Dermis microvascular lymphatic vessel endothelial cell (primary cell): Measurements from ENCODE around the gene PRPF40B. TPM values are rescaled to one million over a fixed set of nuclear protein-coding genes. Genes with fewer than 3 reads are reported as not detected.
"Not testable (repeated sequence)": the region's sequence is repeated elsewhere in the genome, so short reads cannot be mapped to it uniquely, and the experiment has no call there.

Source experiments
- DNase-seq, 2 donors: peaks; one replicate each; pipeline versions ENCODE4 v3.0.0 to v3.0.0-alpha.2; 2010; ENCODE audit warnings: low read depth in 2 of 2
- total RNA-seq: library from RNA; depleted of rRNA; stranded (reverse); fragments of >200 nt; gene quantifications from 2 replicates; pipeline ENCODE4 v1.2.1, GENCODE V29; 2014

PRPF40B gene
- total RNA-seq, 1 donor from 2014 or later, result 1.8 TPM

DNA sequence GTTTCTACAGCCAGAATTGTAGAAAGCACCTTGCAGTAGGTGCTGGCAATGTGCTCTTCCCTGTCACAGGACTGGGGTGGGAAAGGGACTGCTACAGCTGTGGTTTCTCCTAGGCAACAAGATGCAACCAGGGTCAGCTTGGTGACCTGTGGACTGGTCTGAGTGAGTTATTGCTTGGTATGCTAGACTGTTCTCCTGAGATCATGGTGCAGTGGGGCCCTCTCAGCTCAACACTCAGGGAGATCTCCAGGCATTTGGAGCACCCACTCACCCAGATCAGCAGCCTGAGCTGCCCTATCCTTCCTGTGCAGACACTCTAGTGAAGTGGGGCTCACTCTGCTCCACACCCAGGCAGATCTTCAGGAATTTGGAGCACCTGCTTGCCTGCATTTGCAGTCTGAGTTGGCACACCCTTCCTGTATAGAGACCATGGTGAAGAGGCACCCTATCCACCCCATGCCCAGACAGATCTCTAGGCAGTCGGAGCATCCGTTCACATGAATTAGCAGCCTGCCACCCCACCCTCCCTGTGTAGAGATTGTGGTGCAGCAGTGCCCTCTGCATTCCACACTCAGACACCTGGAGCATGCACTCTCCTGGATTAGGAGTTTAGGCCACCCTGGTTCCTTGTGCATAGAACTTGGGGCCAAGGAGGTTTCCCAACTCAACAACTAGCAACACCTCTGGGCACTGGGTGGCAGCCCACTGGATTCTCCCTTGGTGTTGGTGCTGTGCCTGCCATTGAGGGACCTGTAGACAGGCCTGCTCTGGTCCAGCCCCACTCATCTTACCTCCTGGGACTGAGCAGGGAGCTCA is 14.1 kb upstream of the PRPF40B start:
- no peak for DNase-seq

DNA sequence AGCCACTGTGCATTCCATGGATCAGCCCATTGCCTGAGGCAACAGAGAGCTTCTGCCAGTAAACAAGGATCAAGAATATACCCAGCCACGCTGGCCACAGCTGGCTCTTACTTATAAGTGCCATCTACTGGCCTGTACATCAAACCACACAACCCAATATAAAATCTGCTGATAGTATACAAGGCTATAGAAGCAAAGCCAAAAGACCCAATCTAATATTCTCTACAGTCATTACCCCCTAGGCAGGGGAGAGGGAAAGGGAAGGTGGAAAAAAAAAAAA is 13.5 kb upstream of the PRPF40B start:
- peak in 1 of 2 donors; percentile 20 for DNase-seq

DNA sequence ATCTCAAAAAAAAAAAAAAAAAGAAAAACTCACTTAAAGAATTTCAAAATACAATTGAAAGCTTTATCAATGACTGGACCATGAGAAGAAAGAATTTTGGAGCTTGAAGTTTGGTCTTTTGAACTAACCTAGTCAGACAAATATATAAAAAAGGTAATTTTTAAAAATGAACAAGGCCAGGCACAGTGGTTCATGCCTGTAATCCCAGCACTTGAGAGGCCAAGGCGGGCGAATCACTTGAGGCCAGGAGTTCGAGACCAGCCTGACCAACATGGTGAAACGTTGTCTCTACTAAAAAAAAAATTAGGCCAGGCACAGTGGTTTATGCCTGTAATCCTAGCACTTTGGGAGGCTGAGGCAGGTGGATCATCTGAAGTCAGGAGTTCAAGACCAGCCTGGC is 12.6 kb upstream of the PRPF40B start:
- not testable (repeated sequence) for DNase-seq

DNA sequence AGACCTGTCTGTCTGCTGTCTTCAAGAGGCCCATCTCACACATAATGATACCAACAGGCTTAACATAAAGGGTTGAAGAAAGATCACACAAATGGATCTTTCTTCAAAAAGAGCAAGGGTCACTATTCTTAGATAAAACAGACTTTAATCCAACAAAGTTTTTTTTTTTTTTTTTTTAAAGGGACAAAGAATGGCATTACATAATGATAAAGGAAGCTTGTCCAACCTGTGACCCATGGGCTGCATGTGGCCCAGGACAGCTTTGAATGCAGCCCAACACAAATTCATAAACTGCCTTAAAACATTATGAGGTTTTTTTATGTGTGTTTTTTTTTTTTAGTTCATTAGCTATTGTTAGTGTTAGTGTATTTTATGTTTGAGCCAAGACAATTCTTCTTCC is 11.2 kb upstream of the PRPF40B start:
- no peak for DNase-seq

DNA sequence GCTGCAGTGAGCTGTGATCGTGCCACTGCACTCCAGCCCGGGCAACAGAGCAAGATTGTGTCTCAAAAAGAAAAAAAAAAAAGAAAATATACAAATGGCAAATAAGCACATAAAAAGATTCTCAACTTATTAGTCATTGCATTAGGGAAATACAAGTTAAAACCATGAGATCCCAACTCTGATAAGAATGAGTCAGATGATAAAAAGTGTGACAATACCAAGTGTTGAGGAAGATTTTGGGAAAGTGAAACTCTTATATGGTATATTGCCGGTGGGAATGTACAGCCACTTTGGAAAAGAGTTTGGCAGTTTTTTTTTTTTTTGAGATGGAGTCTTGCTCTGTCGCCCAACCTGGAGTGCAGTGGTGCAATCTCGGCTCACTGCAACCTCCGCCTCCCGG is 7.6 kb upstream of the PRPF40B start:
- no peak for DNase-seq

DNA sequence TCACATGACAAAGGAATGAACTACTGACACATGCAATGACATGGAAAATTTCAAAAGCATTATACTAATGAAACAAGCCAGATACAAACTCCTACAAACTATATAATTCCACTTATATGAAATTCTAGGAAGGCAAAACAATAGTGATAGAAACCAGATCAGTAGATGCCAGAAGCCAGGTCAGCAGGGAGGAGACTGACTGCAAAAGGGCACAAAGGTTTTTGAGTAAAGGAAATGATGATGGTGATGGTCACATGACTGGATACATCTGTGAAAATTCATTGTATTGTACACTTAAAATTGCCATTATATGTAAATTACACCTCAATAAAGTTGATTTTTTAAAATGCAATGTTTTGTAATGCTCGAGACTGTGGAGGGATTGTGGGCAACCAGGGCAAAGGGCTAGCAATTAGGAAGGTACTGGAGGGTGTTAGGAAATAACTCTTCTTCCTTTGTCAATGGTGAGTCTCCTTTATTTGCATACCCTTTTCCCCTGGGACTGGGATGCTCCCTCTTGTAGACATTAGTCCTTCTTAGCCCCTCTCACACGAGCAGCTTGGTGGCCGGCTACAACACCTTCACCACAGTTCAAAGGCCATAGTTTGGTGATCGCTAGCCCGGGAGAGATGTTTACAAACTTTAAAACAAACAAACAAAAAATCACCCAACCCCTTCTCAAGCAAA is 6.7 kb upstream of the PRPF40B start:
- DNase-seq, result peak in 1 of 2 donors; percentile 71

DNA sequence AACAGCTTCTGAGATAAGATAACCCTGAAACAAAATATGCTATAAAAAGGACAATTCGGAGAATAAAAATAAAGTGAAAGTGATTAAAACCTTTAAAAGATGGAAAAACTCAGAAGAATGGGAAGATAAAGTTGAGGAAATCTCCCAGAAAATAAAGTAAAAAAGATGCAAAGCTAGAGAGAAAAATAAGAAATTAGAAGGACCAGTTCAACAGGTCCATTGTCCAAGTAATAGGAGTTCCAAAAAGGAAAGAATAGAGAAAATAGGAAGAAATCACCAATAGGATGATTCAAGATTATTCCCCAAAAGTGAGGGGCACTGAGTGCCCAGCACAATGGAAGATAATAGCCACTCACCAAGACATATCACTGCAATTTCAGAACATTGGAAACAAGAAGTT is 4.8 kb upstream of the PRPF40B start:
- DNase-seq, result no peak

DNA sequence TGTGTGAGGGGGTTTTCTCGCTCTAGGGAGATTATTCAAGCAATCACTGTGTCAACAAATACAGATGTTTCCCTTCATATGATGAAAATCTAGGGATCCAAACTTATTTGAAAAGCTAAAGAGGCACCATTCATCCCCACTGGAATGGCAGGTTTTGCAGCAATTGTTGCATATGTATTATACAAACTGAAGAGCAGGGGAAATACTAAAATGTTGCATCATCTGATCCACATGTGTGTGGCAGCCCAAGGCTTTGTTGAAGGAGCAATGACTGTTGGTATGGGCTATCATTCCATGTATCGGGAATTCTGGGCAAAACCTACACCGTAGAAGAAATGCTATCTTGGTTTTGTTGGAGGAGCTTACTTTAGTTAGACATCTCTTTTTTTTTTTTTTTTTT is 4.1 kb upstream of the PRPF40B start:
- no peak for DNase-seq

DNA sequence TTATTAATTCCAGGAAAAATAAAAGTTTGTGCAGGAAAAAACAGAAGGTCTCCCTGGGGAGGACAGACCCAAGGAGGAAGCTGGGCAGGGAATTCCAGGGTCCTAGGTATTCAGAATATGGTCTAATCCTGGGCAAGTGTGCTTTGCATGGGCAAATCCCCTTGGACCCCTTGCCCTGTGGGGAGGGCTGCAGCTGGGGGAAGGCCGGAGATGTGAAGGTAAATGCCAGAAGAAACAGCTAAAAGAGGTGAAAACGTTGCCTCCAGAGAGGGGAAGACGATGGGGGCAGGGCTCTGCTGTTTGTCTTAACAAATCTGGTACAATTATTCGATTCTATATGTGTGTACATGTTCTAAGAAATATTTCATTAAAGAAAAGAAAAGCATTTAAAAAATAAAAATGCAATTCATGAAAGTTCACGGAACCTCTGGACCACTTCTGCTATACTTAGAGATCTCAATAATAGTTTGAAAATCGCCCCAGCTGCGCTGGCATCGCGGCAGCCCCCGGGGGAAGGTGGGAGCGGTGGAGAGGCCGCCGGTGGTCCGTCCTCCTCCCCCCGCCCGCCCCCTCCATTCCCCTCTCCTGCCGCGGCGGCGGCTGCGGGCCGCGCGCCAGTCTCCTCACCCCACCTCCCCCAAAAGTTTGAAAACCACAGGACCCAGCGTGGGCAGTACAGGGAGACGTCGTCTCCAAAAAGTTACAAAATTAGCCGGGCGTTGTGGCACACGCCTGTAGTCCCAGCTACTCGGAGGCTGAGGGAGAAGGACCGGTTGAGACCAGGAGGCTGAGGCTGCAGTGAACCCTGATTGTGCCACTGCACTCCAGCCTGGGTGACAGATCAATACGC is 1.5 kb upstream of the PRPF40B start:
- no peak for DNase-seq

DNA sequence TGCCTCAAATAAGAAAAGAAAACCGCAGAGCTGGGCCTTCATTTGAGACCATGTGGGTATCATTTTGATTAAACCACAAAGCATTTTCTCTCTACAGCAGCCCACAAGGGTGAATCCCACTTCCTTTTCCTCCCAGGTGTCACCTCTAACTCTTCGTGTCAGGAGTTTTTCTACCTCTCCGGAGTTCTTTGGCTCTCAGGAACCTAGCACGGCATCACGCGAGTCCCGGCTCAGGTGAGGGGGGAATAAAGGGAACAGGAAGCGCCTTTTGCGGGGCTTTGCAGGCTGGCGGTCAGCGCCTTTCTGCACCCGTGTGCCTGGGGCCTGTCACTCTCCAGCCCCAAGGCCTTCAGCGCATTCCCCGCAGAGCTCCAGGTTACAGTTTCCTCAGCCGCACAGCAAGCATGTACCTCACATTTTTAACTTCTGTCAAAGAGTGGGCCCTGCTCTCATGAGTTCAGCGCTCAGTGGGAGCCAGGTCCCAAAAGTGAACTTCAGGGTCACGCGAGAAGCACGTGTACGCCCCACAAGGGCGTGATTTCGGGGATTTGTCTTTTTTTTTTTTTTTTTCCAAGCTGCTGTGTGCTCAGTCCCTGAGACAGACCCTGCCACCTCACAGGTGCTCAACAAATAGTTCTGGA is 740 bp upstream of the PRPF40B start:
- DNase-seq, result peak in 1 of 2 donors; percentile 24

DNA sequence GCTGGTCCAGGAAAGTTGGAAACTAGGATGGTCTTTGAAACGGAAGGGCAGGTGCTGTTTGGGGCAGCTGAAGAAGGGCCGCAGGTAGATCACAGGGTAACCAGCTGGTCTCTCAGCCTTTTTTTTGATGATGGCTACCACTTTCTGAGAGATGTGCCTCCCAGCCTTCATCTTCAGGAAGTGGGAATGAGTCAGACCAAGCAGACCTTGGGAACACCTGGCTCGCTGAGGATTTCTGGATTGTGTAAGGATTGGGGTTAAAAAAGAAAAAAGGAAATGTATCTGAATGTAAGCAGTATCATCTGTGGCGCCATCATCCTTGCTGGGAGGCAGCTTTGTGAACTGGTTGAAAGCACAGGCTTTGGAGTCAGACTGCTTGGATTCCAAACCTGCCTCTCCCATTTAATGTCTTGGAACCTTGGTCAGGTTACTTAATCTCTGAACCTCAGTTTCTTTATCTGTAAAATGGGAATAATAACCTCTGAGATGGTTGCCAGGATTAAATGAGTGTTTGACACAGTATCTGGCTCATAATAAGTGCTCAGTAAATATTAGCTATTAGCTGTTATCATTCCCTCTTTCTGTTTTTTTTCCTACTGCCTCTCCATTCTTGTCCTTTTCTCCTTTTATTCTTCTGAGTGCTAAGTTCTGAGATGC is 1.7 kb downstream of the PRPF40B start:
- DNase-seq, result peak in 1 of 2 donors; percentile 34

DNA sequence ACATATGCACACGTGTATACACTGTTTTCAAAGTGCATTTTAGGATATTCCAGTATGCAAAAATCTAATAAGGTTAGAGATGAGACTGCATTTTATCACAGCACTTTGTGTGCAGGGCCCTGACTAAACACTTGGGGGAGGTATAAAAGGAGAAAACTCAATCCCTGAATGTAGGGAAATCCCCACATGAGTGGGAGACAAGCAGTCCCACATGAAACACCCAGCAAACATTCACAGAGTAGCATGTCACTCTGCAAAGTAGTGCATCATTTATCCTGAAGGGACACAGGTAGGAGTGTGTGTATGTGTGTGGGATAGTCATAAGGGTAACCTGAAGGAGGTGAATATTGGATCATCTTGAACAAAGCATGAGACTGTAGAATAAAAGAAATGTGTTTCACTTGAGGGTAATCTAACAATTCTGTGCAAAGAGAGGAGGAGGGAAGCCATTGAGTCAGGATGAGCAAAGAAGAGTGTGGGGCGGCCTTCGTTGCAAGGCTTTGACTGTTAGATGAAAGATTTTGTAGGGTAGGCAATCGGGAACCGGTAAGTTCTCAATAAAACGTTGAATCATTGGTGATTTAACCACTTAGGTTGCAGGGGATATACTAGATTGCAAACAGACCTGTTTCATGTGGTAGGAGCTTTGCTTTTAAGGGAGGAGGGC is 2.9 kb downstream of the PRPF40B start:
- no peak for DNase-seq

DNA sequence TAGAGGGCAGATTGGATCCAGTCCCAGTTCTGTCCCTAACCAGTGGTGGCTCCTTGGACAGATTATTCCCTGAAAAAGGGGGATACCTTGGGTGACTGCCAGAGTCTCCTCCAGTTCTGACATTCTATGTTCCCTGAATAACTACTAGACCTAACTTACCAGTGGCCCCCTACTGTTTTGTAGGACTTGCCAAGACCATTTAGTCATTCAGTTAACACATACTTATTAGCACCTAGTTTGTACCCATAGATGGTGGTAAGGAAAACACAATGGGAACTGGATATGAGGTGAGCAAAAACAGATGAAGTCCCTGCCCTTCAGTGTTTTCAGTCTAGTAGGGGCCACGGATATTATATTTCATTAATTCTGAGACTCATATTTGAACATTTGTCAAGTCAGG is 3.5 kb downstream of the PRPF40B start:
- no peak for DNase-seq

DNA sequence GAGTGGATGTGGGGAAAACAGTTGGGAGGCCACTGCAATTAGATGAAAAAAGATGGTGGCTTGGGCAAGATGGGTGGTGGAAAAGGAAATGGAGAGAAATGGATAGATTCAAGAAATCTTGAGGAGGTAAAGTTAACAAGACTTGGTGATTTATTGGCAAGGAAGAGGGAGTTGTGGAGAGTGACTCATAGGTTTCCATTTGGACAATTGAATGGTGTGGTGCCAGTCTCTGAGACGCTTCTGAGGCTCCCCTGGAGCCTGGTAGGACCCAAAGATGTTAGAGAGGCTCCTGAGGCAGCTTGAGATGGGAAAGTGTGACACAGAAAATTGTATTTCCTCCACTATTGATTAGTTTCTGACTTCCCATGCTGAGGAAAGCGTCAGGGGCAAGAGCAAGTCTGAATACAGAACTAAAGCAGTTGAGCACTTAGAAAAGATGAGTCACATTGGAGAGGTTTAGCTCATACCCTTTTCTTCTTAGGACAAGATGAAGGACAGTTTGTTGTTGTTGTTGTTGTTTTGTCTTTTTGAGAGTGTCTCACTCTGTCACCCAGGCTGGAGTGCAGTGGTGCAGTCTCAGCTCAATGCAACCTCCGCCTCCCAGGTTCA is 4.5 kb downstream of the PRPF40B start:
- peak in 1 of 2 donors; percentile 45 for DNase-seq

DNA sequence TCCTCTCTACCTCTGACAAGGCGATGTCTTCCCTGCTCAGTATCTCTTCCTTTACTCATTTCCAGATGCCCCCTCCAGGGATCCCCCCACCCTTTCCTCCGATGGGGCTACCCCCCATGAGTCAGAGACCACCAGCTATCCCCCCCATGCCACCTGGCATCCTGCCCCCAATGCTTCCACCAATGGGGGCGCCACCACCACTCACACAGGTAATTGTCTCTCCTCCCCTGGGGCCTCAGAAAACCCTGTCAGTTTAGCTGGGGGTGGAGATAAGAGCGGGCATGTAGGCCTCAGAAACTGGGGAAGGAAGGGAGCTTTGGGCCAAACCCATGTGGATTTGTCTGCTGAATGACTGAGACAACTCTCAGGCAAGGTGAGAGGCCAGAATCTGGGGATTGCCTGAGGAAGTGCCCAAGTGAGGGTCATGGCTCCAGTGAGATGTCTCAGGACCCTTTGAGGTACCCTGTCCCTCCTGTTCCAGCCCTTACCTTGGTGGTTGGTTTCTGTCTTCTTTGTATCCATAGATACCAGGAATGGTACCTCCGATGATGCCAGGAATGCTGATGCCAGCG is 8.1 kb downstream of the PRPF40B start:
- DNase-seq, result no peak

DNA sequence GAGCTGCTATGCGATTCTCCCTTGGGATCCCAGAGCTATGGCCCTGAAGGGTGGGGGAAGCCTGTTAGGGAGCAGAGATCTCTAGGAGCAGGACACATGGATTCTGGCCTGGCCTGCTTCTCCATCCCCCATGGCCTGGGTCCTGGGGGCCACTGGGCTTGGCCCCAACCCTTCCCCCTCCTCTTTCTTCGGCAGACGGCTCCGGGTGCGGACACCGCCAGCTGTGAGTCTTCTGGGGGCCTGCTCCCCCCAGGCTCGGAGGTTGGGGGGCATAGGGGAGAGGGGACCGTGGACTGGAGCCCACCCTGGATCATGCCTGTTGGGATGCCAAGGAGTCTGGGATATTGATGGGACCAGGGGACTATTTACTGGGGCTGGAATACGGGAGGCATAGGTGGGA is 9.0 kb downstream of the PRPF40B start:
- no peak for DNase-seq

DNA sequence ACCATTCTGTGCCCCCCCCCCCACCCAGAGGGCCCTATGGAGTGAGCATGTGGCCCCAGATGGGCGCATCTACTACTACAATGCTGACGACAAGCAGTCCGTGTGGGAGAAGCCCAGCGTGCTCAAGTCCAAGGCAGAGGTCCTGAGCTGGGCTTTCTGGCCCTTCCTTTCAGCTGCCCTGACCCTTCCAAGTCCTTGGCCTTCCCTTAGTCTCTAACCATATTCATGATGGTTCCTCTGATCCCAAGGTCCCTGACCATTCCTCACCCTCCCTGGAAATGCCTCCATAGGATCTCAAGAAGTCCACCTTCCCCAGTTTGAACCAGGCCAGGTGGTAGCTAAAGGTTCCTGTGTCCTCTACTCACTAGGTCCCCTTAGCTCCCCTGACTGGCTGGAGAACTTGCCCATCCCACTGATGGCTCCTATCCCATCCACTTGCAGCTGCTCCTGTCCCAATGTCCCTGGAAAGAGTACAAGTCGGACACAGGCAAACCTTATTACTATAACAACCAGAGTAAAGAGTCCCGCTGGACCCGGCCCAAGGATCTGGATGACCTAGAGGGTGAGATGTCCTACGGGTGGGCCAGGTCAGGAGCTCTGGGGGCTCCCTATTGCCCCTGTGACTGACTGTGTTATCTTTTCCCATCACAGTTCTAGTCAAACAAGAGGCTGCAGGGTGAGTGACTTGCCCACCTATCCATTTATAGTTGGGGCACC is 9.8 kb downstream of the PRPF40B start:
- DNase-seq, result no peak

DNA sequence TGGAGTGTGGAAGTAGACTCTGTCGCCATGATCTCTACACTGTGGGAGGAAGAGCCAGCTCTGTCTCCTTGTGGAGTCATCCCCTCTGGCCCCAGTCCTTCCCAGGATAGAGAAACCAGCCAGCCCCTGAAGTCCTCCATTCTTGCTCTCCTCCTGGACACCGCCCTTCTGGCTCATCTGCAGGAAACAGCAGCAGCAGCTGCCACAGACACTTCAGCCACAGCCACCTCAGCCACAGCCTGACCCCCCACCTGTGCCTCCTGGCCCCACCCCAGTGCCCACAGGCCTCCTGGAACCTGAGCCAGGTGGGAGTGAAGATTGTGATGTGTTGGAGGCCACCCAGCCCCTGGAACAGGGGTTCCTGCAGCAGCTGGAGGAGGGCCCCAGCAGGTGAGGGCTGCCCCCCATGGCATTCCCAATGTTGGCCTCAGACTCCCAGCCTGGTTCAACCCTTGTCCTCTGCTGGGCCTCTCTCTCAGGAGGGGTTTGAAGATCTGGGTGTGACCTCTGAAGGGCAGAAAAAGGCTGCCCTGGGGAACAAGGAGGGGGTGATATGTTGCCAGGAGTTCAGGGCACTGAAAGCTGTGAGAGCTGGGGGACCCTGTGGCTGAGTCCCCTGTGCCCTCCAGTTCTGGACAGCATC is 10.5 kb downstream of the PRPF40B start:
- no peak for DNase-seq

DNA sequence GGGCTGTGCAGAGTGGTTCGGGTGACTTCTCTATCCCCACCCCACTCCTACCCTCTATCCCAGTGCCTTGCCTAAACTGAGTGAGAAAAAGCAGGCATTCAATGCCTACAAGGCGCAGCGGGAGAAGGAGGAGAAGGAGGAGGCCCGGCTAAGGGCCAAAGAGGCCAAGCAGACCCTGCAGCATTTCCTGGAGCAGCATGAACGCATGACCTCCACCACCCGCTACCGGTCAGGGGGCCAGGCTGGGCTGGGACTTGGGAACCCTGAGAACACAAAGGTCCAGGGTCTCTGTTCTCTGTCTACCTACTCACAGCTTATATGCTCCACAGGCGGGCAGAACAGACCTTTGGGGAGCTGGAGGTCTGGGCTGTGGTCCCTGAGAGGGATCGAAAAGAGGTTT is 11.7 kb downstream of the PRPF40B start:
- no peak for DNase-seq
